GM23248 (cell line): ENCODE measurements around the gene RBM15B. TPM values are rescaled to one million over a fixed set of nuclear protein-coding genes. Genes with fewer than 3 reads are reported as not detected.

Experiments used
- DNase-seq: peaks from one replicate; pipeline ENCODE4 v3.0.0-alpha.2; 2015
- H2AFZ ChIP-seq: fragments of 200-600 bp; sonication (generic); 2 replicates; pipeline ENCODE4 v1.6.1; 2016; ENCODE audit warnings: antibody characterized with exemption
- H3F3A ChIP-seq: fragments of 200-600 bp; sonication (generic); 2 replicates; pipeline ENCODE4 v1.6.1; 2016; ENCODE audit warnings: mild to moderate bottlenecking, antibody characterized with exemption, mixed run types; ENCODE audit not compliant: insufficient read depth
- H3K27ac ChIP-seq: fragments of 200-600 bp; sonication (generic); 2 replicates; pipeline ENCODE4 v1.5.1; 2016; ENCODE audit warnings: mild to moderate bottlenecking
- H3K27me3 ChIP-seq: fragments of 200-600 bp; sonication (generic); replicated peaks from 2 replicates; pipeline ENCODE4 v1.6.1; 2016; ENCODE audit warnings: mild to moderate bottlenecking; ENCODE audit not compliant: insufficient read depth
- H3K36me3 ChIP-seq: fragments of 200-600 bp; sonication (generic); 2 replicates; pipeline ENCODE4 v1.6.1; 2016; ENCODE audit warnings: low read depth, mild to moderate bottlenecking
- H3K4me1 ChIP-seq: fragments of 200-600 bp; sonication (generic); 2 replicates; pipeline ENCODE4 v1.6.1; 2016; ENCODE audit warnings: mild to moderate bottlenecking; ENCODE audit not compliant: insufficient read depth
- H3K4me2 ChIP-seq: fragments of 200-600 bp; sonication (generic); one replicate; pipeline ENCODE4 v1.6.1; 2016; ENCODE audit warnings: mild to moderate bottlenecking; ENCODE audit not compliant: unreplicated experiment
- H3K4me3 ChIP-seq: fragments of 200-600 bp; sonication (generic); 2 replicates; pipeline ENCODE4 v1.5.1; 2016; ENCODE audit warnings: mild to moderate bottlenecking
- H3K79me2 ChIP-seq: fragments of 200-600 bp; sonication (generic); 2 replicates; pipeline ENCODE4 v1.6.1; 2016; ENCODE audit warnings: mild to moderate bottlenecking; ENCODE audit not compliant: insufficient read depth
- H3K9ac ChIP-seq: fragments of 200-600 bp; sonication (generic); 2 replicates; pipeline ENCODE4 v1.6.1; 2016; ENCODE audit warnings: mild to moderate bottlenecking
- H3K9me2 ChIP-seq: fragments of 200-600 bp; sonication (generic); 2 replicates; pipeline ENCODE4 v1.6.1; 2016; ENCODE audit warnings: mixed run types, mild to moderate bottlenecking, moderate library complexity; ENCODE audit not compliant: insufficient read depth
- H3K9me3 ChIP-seq: fragments of 200-600 bp; sonication (generic); one replicate; pipeline ENCODE4 v1.6.1; 2017; ENCODE audit warnings: low read depth
- H4K20me1 ChIP-seq: fragments of 200-600 bp; sonication (generic); 2 replicates; pipeline ENCODE4 v1.6.0; 2016; ENCODE audit not compliant: insufficient read depth
- EZH2 ChIP-seq: fragments of 200-600 bp; sonication (generic); IDR thresholded peaks from 2 replicates; pipeline ENCODE4 v1.6.1; 2018; ENCODE audit warnings: antibody characterized with exemption, mild to moderate bottlenecking; ENCODE audit not compliant: insufficient read depth, poor library complexity, severe bottlenecking
- EZH2phosphoT487 ChIP-seq: fragments of 200-600 bp; sonication (generic); IDR thresholded peaks from 2 replicates; pipeline ENCODE4 v1.6.1; 2018; ENCODE audit warnings: antibody characterized with exemption, moderate library complexity, mild to moderate bottlenecking, low read depth; ENCODE audit not compliant: insufficient read depth
- WGBS, 2 experiments: methylation state at CpG; one replicate each; pipeline ENCODE4 v1.1.6; 2015 to 2017; ENCODE audit warnings: low lambda C conversion rate in 2 of 2, low coverage in 1 of 2; ENCODE audit errors: missing lambda C conversion rate in 2 of 2; 5-methylcytosine and 5-hydroxymethylcytosine counted together
- in situ Hi-C: fragments of 300-500 bp; cut with MboI; formaldehyde crosslinking; loops from 2 replicates; pipeline ENCODE4 v1.15.0; 2020
- polyA plus RNA-seq: library from polyadenylated mRNA; unstranded; fragments of >200 nt; fragmentation: Nextera tagmentation; extraction: Ambion mirVana; gene quantifications from 2 replicates; pipeline ENCODE4 v1.2.1, GENCODE V29; 2016
- total RNA-seq: library from RNA; depleted of rRNA; stranded (reverse); fragments of >200 nt; shearing (Covaris generic); gene quantifications from 2 replicates; pipeline ENCODE4 v1.2.3, GENCODE V29; 2014

The RBM15B gene
- total and polyA plus RNA-seq, 2 experiments from 2014 or later = 13.3 to 21.2 TPM

- TF ChIP-seq EZH2phosphoT487 (no peak), EZH2 (no peak)
- no peak for DNase-seq
- WGBS, 2 experiments = 68 to 73% methylated on average over 8 of the region's 8 CpGs
- Histone ChIP-seq H3K9me3 (no peaks in the 10 kb centered on the region), H3K9me2 (no peaks in the 10 kb centered on the region), H3K4me3 (no peak overlapping the region), H3K36me3 (no peaks in the 10 kb centered on the region), H3K9ac (no peak overlapping the region), H4K20me1 (no peaks in the 10 kb centered on the region), H3K4me2 (no peak overlapping the region), H2AFZ (no peak overlapping the region), H3F3A (no peaks in the 10 kb centered on the region), H3K4me1 (no peaks in the 10 kb centered on the region), H3K79me2 (no peaks in the 10 kb centered on the region), H3K27me3 (no peaks in the 10 kb centered on the region), H3K27ac (no peak overlapping the region)
- in situ Hi-C loops = loop anchor here (10.0 kb wide), 1 partner anchor 751 kb away; no protein-coding TSS in a partner anchor
These were observed 15.5 kb upstream of the RBM15B start for GRCh38 chr3:51375571-51375970.

GRCh38 chr3:51378065-51378464 lies 13.0 kb upstream of the RBM15B start:
- Histone ChIP-seq H3K27ac (no peak overlapping the region), H3K9me3 (no peaks in the 10 kb centered on the region), H3K79me2 (peaks cover under 1% of the 10 kb centered on the region; the same call in 1 of the 2 replicates), H3K4me3 (no peak overlapping the region), H2AFZ (no peak overlapping the region), H4K20me1 (no peaks in the 10 kb centered on the region), H3K4me1 (no peaks in the 10 kb centered on the region), H3K36me3 (no peaks in the 10 kb centered on the region), H3F3A (no peaks in the 10 kb centered on the region), H3K4me2 (no peak overlapping the region), H3K9ac (no peak overlapping the region), H3K9me2 (no peaks in the 10 kb centered on the region), H3K27me3 (no peaks in the 10 kb centered on the region)
- in situ Hi-C loops = loop anchor here (10.0 kb wide), 1 partner anchor 753 kb away; no protein-coding TSS in a partner anchor
- no peak for DNase-seq
- WGBS, 2 experiments = 90 to 96% methylated on average over 5 of the region's 5 CpGs
- TF ChIP-seq EZH2 (no peak), EZH2phosphoT487 (no peak)

- Histone ChIP-seq H3K9me3 (no peaks in the 10 kb centered on the region), H3K27ac (no peak overlapping the region), H3K4me3 (no peak overlapping the region), H3F3A (no peaks in the 10 kb centered on the region), H3K4me1 (no peaks in the 10 kb centered on the region; the same call in 1 of the 2 replicates), H3K9me2 (no peaks in the 10 kb centered on the region), H4K20me1 (no peaks in the 10 kb centered on the region), H3K4me2 (no peak overlapping the region), H2AFZ (no peak overlapping the region), H3K36me3 (no peaks in the 10 kb centered on the region), H3K79me2 (peaks cover 7% of the 10 kb centered on the region), H3K9ac (no peak overlapping the region), H3K27me3 (no peaks in the 10 kb centered on the region)
- DNase-seq = no peak
- 55 to 71% methylated on average over 2 of the region's 2 CpGs for WGBS, 2 experiments
- TF ChIP-seq EZH2 (no peak), EZH2phosphoT487 (no peak)
- in situ Hi-C loops = loop anchor here (10.0 kb wide), 1 partner anchor 754 kb away; no protein-coding TSS in a partner anchor
These were observed 12.4 kb upstream of the RBM15B start for GRCh38 chr3:51378726-51379125.

GRCh38 chr3:51379301-51379700 lies 11.8 kb upstream of the RBM15B start:
- no peaks in the 10 kb centered on the region for H3K9me2 ChIP-seq
- no peak overlapping the region for H3K4me2 ChIP-seq
- WGBS, 2 experiments = 53 to 68% methylated on average over 8 of the region's 8 CpGs
- no peak overlapping the region for H3K4me3 ChIP-seq
- no peak for DNase-seq
- H3K79me2 ChIP-seq = peaks cover 13% of the 10 kb centered on the region
- no peaks in the 10 kb centered on the region for H3K9me3 ChIP-seq
- no peak for TF ChIP-seq EZH2phosphoT487
- TF ChIP-seq EZH2 = no peak
- no peak overlapping the region for H3K9ac ChIP-seq
- no peak overlapping the region for H3K27ac ChIP-seq
- no peaks in the 10 kb centered on the region for H3K36me3 ChIP-seq
- no peaks in the 10 kb centered on the region for H4K20me1 ChIP-seq
- H3K4me1 ChIP-seq = no peaks in the 10 kb centered on the region; the same call in 1 of the 2 replicates
- H3F3A ChIP-seq = no peaks in the 10 kb centered on the region
- no peak overlapping the region for H2AFZ ChIP-seq
- H3K27me3 ChIP-seq = no peaks in the 10 kb centered on the region
- in situ Hi-C loops = loop anchor here (10.0 kb wide), 1 partner anchor 754 kb away; no protein-coding TSS in a partner anchor
